IMR-90 (cell line): Measurements from ENCODE around the gene CERS4. TPM values are rescaled to one million over a fixed set of nuclear protein-coding genes. Genes with fewer than 3 reads are reported as not detected.

Experiments used
- ATAC-seq: fragments of 200-7000 bp; cut with Tn5 transposase; 2 replicates; pipeline ENCODE4 v1.9.1; 2020; ENCODE audit warnings: low read depth, mild to moderate bottlenecking, moderate library complexity
- BruUV-seq: library from RNA; stranded (reverse); fragments of 400-500 nt; replicated peaks from 2 replicates; lab custom pipeline; 2021; lab: Mats Ljungman, UMichigan
- CTCF ChIA-PET: fragments of 300-600 bp; formaldehyde crosslinking; extraction: SDS; loops from one replicate; lab custom pipeline; 2021; ENCODE audit warnings: antibody characterized with exemption; lab: Yijun Ruan, JAX
- POLR2A ChIA-PET: fragments of 300-600 bp; sonication (Branson Sonifier 250); formaldehyde crosslinking; loops from one replicate; lab custom pipeline; 2022; ENCODE audit warnings: antibody characterized with exemption; ENCODE audit not compliant: unreplicated experiment; lab: Charles Lee
- DNase-seq: peaks from one replicate; pipeline ENCODE4 v3.0.0; 2013
- H2AFZ ChIP-seq: replicated peaks from 2 replicates; pipeline ENCODE3; 2013; ENCODE audit warnings: low read length, mild to moderate bottlenecking; ENCODE audit not compliant: poor library complexity
- H2AK5ac ChIP-seq: 2 replicates; pipeline ENCODE4 v1.6.1; 2013; ENCODE audit warnings: low read depth, low read length, inconsistent platforms
- H2AK9ac ChIP-seq: replicated peaks from 2 replicates; pipeline ENCODE3; 2013; ENCODE audit warnings: mild to moderate bottlenecking, low read depth, low read length, moderate library complexity; ENCODE audit not compliant: poor library complexity
- H2BK120ac ChIP-seq: 2 replicates; pipeline ENCODE4 v1.6.1; 2013; ENCODE audit warnings: low read depth, low read length, inconsistent platforms
- H2BK15ac ChIP-seq: 3 replicates; pipeline ENCODE4 v1.6.1; 2013; ENCODE audit warnings: low read depth, low read length, inconsistent platforms
- H2BK20ac ChIP-seq: 2 replicates; pipeline ENCODE4 v1.6.1; 2013; ENCODE audit warnings: low read depth, mild to moderate bottlenecking, inconsistent platforms, low read length, moderate library complexity
- H2BK5ac ChIP-seq: 2 replicates; pipeline ENCODE4 v1.6.1; 2013; ENCODE audit warnings: mild to moderate bottlenecking, low read depth, low read length, inconsistent platforms; ENCODE audit not compliant: poor library complexity, severe bottlenecking
- H3K14ac ChIP-seq: replicated peaks from 2 replicates; pipeline ENCODE4 v1.6.1; 2013; ENCODE audit warnings: low read depth, low read length, inconsistent platforms
- H3K18ac ChIP-seq: 2 replicates; pipeline ENCODE4 v1.6.1; 2013; ENCODE audit warnings: low read depth, low read length, control low read depth
- H3K23ac ChIP-seq: 2 replicates; pipeline ENCODE4 v1.6.1; 2013; ENCODE audit warnings: low read depth, low read length, inconsistent platforms
- H3K27ac ChIP-seq: 2 replicates; pipeline ENCODE4 v1.5.1; 2013; ENCODE audit warnings: mild to moderate bottlenecking, control low read depth, low read length; ENCODE audit not compliant: insufficient read depth
- H3K27me3 ChIP-seq: 2 replicates; pipeline ENCODE4 v1.6.1; 2013; ENCODE audit warnings: low read length; ENCODE audit not compliant: control insufficient read depth, insufficient read depth
- H3K36me3 ChIP-seq: 2 replicates; pipeline ENCODE4 v1.6.1; 2013; ENCODE audit warnings: low read length, mixed read lengths; ENCODE audit not compliant: control insufficient read depth, insufficient read depth
- H3K4ac ChIP-seq: 2 replicates; pipeline ENCODE4 v1.6.1; 2013; ENCODE audit warnings: low read depth, low read length, inconsistent platforms
- H3K4me1 ChIP-seq: 2 replicates; pipeline ENCODE4 v1.6.1; 2013; ENCODE audit warnings: low read length, mixed read lengths; ENCODE audit not compliant: control insufficient read depth, insufficient read depth
- H3K4me2 ChIP-seq: 2 replicates; pipeline ENCODE4 v1.6.1; 2013; ENCODE audit warnings: low read depth, mild to moderate bottlenecking, control low read depth, low read length, moderate library complexity
- H3K4me3 ChIP-seq: 2 replicates; pipeline ENCODE4 v1.5.1; 2013; ENCODE audit warnings: low read depth, mild to moderate bottlenecking, control low read depth, low read length, moderate library complexity; ENCODE audit not compliant: insufficient read depth
- H3K56ac ChIP-seq: 2 replicates; pipeline ENCODE4 v1.6.1; 2013; ENCODE audit warnings: low read length, inconsistent platforms; ENCODE audit not compliant: insufficient read depth; ENCODE audit errors: extremely low read depth
- H3K79me1 ChIP-seq, 2 experiments: 2 replicates each; pipeline ENCODE4 v1.6.1; 2013; ENCODE audit warnings: low read length in 2 of 2, inconsistent platforms in 1 of 2, low read depth in 1 of 2
- H3K9ac ChIP-seq: 2 replicates; pipeline ENCODE4 v1.6.1; 2013; ENCODE audit warnings: low read depth, low read length, control low read depth
- H3K9me1 ChIP-seq: 2 replicates; pipeline ENCODE4 v1.6.1; 2013; ENCODE audit warnings: low read length, inconsistent platforms; ENCODE audit not compliant: insufficient read depth
- H3K9me3 ChIP-seq: 2 replicates; pipeline ENCODE4 v1.6.1; 2013; ENCODE audit warnings: low read length; ENCODE audit not compliant: control insufficient read depth, insufficient read depth
- H4K20me1 ChIP-seq: 2 replicates; pipeline ENCODE4 v1.6.1; 2013; ENCODE audit warnings: low read length, inconsistent platforms; ENCODE audit not compliant: insufficient read depth
- H4K5ac ChIP-seq: 2 replicates; pipeline ENCODE4 v1.6.1; 2013; ENCODE audit warnings: mild to moderate bottlenecking, low read depth, low read length, control low read depth
- H4K8ac ChIP-seq, 2 experiments: 2 replicates each; pipeline ENCODE4 v1.6.1; 2013; ENCODE audit warnings: low read depth in 2 of 2, low read length in 2 of 2, control low read depth in 1 of 2, inconsistent platforms in 1 of 2
- H4K91ac ChIP-seq: 2 replicates; pipeline ENCODE4 v1.6.1; 2013; ENCODE audit warnings: low read depth, low read length, inconsistent platforms; ENCODE audit not compliant: insufficient read depth
- RAD21 ChIP-seq: IDR thresholded peaks from 2 replicates; pipeline ENCODE4 v1.6.1; 2012; ENCODE audit warnings: low read length, improper control_type of control experiment
- RFX5 ChIP-seq: IDR thresholded peaks from 2 replicates; pipeline ENCODE4 v1.8.0; 2012; ENCODE audit warnings: low read depth, mild to moderate bottlenecking, low read length, moderate library complexity
- SMC3 ChIP-seq: fragments of 150-350 bp; IDR thresholded peaks from 2 replicates; pipeline ENCODE4 v1.6.1; 2016; ENCODE audit warnings: low read depth, mild to moderate bottlenecking, antibody characterized with exemption, low read length, moderate library complexity
- WGBS, 2 experiments: methylation state at CpG; one replicate each; pipeline versions ENCODE4 v1.1.5 to v1.1.7; 2013; ENCODE audit warnings: missing lambda C conversion rate in 2 of 2; ENCODE audit not compliant: insufficient read length in 1 of 2; ENCODE audit errors: extremely low coverage in 2 of 2; 5-methylcytosine and 5-hydroxymethylcytosine counted together
- dilution Hi-C: fragments of 300-500 bp; cut with HindIII; formaldehyde crosslinking; loops from one replicate; pipeline ENCODE4 v1.14.3; 2018; ENCODE audit warnings: low sequenced_read_pairs; ENCODE audit not compliant: unreplicated experiment
- in situ Hi-C: fragments of 300-500 bp; cut with MboI; formaldehyde crosslinking; loops from 3 replicates; pipeline ENCODE4 v1.14.3; 2019; ENCODE audit warnings: low sequenced_read_pairs, inconsistent platforms, mixed read lengths
- intact Hi-C: fragments of 100-400 bp; cut with micrococcal nuclease; formaldehyde crosslinking; loops from 2 replicates; pipeline ENCODE4 v1.10.0; 2022
- polyA plus RNA-seq, 3 experiments: library from polyadenylated mRNA; depleted of rRNA; stranded (reverse); fragments of >200 nt; gene quantifications; 2 replicates each; pipeline ENCODE4 v1.2.3, GENCODE V29; 2012; ENCODE audit warnings: low replicate concordance in 1 of 3
- total RNA-seq: library from RNA; depleted of rRNA; stranded (reverse); fragments of >200 nt; gene quantifications from 2 replicates; pipeline ENCODE4 v1.2.3, GENCODE V29; 2012
- TF ChIP-seq, protein P1 (sequence below): fragments of 150-350 bp; IDR thresholded peaks from 2 replicates; pipeline ENCODE4 v1.6.1; 2016; ENCODE audit warnings: low read depth, mild to moderate bottlenecking, low read length, moderate library complexity, borderline replicate concordance

Gene CERS4
- total and polyA plus RNA-seq, 2 of the 4 experiments (the other 2 are of a cell fraction), result 3.2 to 5.7 TPM

GRCh38 chr19:8259142-8259921, 50.2 kb downstream of the CERS4 start:
- H3K36me3 ChIP-seq, result peaks cover 6% of the 10 kb centered on the region; the same call in 1 of the 2 replicates
- H4K20me1 ChIP-seq, result no peaks in the 10 kb centered on the region
- H3K9ac ChIP-seq, result no peak overlapping the region
- no peak for DNase-seq
- H3K18ac ChIP-seq, result no peak overlapping the region
- H4K8ac ChIP-seq, result no peak overlapping the region
- TF ChIP-seq RFX5 (no peak), SMC3 (no peak), RAD21 (no peak)
- TF ChIP-seq, protein P1, sequence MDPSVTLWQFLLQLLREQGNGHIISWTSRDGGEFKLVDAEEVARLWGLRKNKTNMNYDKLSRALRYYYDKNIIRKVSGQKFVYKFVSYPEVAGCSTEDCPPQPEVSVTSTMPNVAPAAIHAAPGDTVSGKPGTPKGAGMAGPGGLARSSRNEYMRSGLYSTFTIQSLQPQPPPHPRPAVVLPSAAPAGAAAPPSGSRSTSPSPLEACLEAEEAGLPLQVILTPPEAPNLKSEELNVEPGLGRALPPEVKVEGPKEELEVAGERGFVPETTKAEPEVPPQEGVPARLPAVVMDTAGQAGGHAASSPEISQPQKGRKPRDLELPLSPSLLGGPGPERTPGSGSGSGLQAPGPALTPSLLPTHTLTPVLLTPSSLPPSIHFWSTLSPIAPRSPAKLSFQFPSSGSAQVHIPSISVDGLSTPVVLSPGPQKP, result no peak
- ChIA-PET CTCF (no interaction called here), POLR2A (no interaction called here)
- H3K79me1 ChIP-seq, result no peaks in the 10 kb centered on the region
- no peak overlapping the region for H2AFZ ChIP-seq
- no peak overlapping the region for H2BK15ac ChIP-seq
- no peak overlapping the region for H2BK20ac ChIP-seq
- no peak overlapping the region for H2AK5ac ChIP-seq
- H3K56ac ChIP-seq, result no peak overlapping the region; the same call in 1 of the 2 replicates
- no peaks in the 10 kb centered on the region for H3K9me1 ChIP-seq
- dilution Hi-C loops, result no loop called here
- H2BK5ac ChIP-seq, result no peak overlapping the region
- intact Hi-C loops, result loop anchor here (10.0 kb wide), 1 partner anchor 255 kb away; the partner anchor contains the start of gene ELAVL1
- in situ Hi-C loops, result loop anchor here (10.0 kb wide), 1 partner anchor 285 kb away; no protein-coding TSS in a partner anchor
- H4K91ac ChIP-seq, result no peak overlapping the region
- H3K27ac ChIP-seq, result no peak overlapping the region
- peak overlapping the region; percentile 70 for H2AK9ac ChIP-seq
- H3K4ac ChIP-seq, result no peak overlapping the region; the same call in 1 of the 2 replicates
- no peak overlapping the region for H2BK120ac ChIP-seq
- no peaks in the 10 kb centered on the region for H3K4me1 ChIP-seq
- WGBS, 2 experiments, result 87% methylated on average over 6 of the region's 11 CpGs; no CpG with 5 or more reads in 1 of the 2 experiments
- no peaks in the 10 kb centered on the region for H3K27me3 ChIP-seq
- no peak overlapping the region for H3K4me2 ChIP-seq
- H3K23ac ChIP-seq, result no peak overlapping the region
- no peak overlapping the region for H3K14ac ChIP-seq
- no peak overlapping the region for H3K4me3 ChIP-seq
- no TSS peak for BruUV-seq
- H3K9me3 ChIP-seq, result no peaks in the 10 kb centered on the region
- ATAC-seq, result no peak
- H4K5ac ChIP-seq, result no peak overlapping the region
